Lung microvascular endothelial cell (primary cell): ENCODE results near the gene UBL7. TPM values are rescaled to one million over a fixed set of nuclear protein-coding genes. Genes with fewer than 3 reads are reported as not detected.
A peak's percentile ranks its signal among the peaks of the same experiment; 100 is the strongest.

Experiments used
- DNase-seq, 2 donors: peaks; one replicate each; pipeline versions ENCODE4 v3.0.0 to v3.0.0-alpha.2; 2010; ENCODE audit warnings: low read depth in 2 of 2
- total RNA-seq: library from RNA; depleted of rRNA; stranded (reverse); fragments of >200 nt; gene quantifications from 2 replicates; pipeline ENCODE4 v1.2.1, GENCODE V29; 2014

The UBL7 gene
- total RNA-seq, 1 donor from 2014 or later, result 27.4 TPM

- no peak for DNase-seq
Measured at GRCh38 chr15:74441248-74441941, 19.6 kb downstream of the UBL7 start.

GRCh38 chr15:74438721-74439316 is 22.1 kb downstream of the UBL7 start:
- peak; percentile 77 to 81 for DNase-seq

GRCh38 chr15:74438206-74438605 is 22.8 kb downstream of the UBL7 start:
- no peak for DNase-seq

GRCh38 chr15:74434263-74435136 is 26.5 kb downstream of the UBL7 start:
- DNase-seq, result no peak

- peak; percentile 62 to 72 for DNase-seq
Measured at GRCh38 chr15:74433592-74434262, 27.2 kb downstream of the UBL7 start, which contains the start of gene SEMA7A. TSS of gene SEMA7A (minus strand) at chr15:74433958. CDS start at chr15:74433918, 40 bp downstream.

- DNase-seq, result no peak
Measured at GRCh38 chr15:74432968-74433591, 27.9 kb downstream of the UBL7 start.

GRCh38 chr15:74432271-74432967 is 28.5 kb downstream of the UBL7 start:
- no peak for DNase-seq

- no peak for DNase-seq
Measured at GRCh38 chr15:74431645-74432044, 29.3 kb downstream of the UBL7 start.

GRCh38 chr15:74431116-74431515 is 29.8 kb downstream of the UBL7 start:
- DNase-seq, result no peak

GRCh38 chr15:74430510-74430951 is 30.4 kb downstream of the UBL7 start:
- DNase-seq, result no peak

GRCh38 chr15:74429781-74430400 is 31.1 kb downstream of the UBL7 start:
- no peak for DNase-seq

GRCh38 chr15:74428970-74429780 is 31.8 kb downstream of the UBL7 start:
- no peak for DNase-seq

- DNase-seq, result no peak
Measured at GRCh38 chr15:74428442-74428787, 32.5 kb downstream of the UBL7 start.

GRCh38 chr15:74427607-74428441 is 33.1 kb downstream of the UBL7 start:
- no peak for DNase-seq

- no peak for DNase-seq
Measured at GRCh38 chr15:74426404-74427281, 34.3 kb downstream of the UBL7 start.

GRCh38 chr15:74425630-74426029 is 35.3 kb downstream of the UBL7 start:
- DNase-seq, result no peak

GRCh38 chr15:74424901-74425528 is 35.9 kb downstream of the UBL7 start:
- DNase-seq, result no peak
